ENCODE data around the gene IFI27L2. TPM values are rescaled to one million over a fixed set of nuclear protein-coding genes. Genes with fewer than 3 reads are reported as not detected.

Gene IFI27L2
- total RNA-seq, 1 donor from 2014 or later = 31.2 TPM

DNA sequence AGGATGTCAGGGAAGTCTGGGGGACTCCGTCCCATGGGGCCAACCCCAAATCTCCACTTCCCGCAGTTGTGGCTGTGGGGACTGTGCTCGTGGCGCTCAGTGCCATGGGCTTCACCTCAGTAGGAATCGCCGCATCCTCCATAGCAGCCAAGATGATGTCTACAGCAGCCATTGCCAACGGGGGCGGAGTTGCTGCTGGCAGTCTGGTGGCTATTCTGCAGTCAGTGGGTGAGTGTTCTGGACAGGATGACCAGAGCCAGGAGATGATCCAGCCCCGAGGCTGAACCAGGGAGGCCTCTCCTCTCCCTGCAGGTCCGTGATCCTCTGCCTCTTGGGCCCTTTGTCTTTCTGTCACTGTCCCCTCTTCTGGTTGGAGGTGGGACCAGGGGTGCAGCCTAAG, 27.7 kb downstream of the IFI27L2 start:
- DNase-seq (ENCODE audit: low read depth) = no peak

DNA sequence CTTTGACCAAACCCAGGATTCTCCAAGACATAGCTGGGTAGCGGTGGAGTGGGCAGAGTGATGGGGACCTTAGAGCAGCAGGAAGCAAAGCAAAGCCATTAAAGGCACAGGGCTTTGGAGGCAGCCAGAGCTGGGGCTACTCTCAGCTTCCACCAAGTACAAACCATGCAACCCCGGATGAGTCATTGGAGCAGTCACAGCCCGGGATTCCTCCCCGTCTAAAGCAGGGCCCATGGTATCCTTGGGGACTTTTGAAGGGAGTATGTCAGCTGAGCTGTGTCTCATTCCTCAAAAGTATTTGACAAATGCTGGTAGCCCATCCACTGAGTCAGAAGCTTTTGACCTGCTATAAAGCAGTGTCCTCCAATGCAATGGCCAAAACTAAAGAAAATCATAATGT, 28.6 kb downstream of the IFI27L2 start:
- DNase-seq (ENCODE audit: low read depth) = peak; percentile 74

DNA sequence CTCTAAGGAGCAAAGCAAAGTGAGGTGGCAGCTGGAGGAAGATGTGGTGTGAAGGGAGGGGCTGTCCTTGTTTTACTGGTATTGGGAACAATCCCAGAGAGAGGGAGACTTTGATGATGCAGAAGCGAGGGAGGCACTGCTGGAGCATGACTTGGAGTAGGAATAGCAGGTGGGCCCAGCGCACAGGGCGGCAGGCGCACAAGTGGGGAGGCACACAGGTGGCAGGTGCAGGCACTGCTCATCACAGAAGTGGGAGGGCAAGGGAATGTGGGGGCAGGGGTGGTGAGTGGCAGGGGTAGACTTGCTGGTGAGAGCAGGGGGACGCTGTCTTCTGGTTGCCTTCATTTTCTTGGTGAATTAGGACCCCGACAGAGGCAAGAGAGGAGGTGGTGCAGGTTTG, 30.4 kb downstream of the IFI27L2 start:
- no peak for DNase-seq (ENCODE audit: low read depth)

DNA sequence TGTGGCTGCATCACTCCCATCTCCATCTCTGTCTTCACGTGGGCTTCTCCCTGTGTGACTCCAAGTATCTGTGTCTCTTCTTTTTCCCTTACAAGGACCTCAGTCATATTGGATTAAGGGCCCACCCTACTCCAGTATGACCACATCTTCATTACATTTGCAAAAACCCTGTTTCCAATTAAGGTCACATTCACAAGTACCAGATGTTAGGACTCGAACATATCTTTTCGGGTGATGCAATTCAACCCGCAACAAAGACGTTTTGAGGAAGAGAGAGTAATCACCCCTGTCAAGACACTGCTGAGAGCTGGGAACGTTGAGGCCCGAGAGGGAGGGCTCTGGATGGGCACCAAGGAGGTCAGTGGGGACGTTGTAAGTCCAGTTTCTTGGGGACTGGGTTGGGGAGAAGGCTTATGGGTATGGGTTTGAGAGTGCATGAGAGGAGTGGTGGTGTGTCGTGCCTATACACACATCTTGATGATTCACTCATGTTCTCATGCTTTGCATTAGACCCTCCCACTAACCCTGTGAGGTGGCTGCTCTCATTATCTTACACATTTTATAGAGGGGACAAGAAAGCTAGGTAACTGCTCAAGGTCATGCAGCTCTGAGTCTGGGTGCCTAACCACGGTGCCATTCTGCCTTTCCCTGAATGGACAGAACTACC, 30.9 kb downstream of the IFI27L2 start:
- no peak for DNase-seq (ENCODE audit: low read depth)

DNA sequence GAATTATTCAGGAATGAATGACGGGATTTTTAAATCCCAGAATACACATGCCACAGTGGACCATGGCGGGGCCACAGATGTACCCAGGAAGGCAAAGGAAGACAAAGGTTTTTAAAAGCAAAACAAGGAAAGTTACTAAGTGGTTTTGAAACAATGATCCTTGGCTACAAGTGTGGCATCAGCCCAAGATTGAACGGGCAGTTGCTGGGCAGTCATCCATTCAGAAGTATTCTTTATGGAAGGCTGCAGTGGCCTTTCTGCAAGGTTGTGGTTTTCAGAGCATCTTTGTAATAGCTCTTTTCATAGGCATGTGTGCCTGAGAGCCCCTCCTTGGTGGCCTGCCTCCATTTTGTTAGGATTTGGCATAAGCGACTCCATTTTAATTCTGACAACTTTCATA, 32.3 kb downstream of the IFI27L2 start:
- DNase-seq (ENCODE audit: low read depth) = peak; percentile 78

DNA sequence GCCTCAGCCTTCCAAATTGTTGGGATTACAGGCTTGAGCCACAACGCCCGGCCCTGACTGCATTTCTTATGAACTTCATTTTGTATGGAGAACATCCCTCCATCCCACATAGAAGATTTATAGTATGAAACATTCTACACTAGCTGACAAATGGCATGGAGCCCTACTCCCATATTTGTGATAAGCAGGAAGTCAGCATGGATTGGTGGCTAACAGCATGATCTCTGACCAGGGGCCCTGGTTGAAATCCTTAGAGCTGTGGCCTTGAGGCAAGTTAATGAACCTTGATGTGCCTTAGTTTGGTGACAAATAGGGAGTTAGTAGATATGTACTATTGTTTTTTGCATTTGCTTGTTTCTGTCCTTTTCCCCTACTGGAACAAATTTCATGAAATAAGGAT, 36.0 kb downstream of the IFI27L2 start:
- DNase-seq (ENCODE audit: low read depth) = no peak

DNA sequence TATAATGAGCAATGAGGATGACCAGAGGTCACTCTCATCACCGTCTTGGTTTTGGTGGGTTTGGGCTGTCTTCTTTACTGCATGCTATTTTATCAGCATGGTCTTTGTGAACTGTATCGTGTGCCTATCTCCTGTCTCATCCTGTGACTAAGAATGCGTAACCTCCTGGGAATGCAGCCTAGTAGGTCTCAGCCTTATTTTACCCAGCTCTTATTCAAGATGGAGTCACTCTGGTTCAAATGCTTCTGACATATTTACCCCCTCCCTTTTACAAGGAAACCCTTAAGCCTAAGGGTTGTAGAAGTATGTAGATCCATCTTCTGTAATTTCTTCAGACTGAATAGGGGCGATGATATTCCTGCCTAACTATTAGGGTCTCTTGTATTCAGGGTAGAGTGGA, 39.9 kb downstream of the IFI27L2 start:
- no peak for DNase-seq (ENCODE audit: low read depth)

DNA sequence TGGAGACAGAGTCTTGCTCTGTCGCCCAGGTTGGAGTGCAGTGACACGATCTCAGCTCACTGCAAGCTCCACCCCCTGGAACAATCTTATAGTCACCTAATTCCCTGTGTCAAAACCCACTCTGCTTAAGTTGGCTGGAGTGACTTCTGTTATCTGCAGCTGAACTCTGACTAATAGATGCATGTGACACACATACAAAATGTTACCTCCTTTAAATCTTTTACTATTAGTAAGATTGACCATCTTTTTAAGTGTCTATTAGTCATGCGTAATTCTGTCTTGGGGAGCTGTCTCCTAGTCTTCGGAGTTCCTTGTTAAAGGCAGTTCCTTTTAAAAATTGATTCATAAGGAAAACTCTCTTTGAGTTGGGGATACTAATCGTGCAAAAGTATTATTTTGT, 40.9 kb downstream of the IFI27L2 start:
- DNase-seq (ENCODE audit: low read depth) = no peak

DNA sequence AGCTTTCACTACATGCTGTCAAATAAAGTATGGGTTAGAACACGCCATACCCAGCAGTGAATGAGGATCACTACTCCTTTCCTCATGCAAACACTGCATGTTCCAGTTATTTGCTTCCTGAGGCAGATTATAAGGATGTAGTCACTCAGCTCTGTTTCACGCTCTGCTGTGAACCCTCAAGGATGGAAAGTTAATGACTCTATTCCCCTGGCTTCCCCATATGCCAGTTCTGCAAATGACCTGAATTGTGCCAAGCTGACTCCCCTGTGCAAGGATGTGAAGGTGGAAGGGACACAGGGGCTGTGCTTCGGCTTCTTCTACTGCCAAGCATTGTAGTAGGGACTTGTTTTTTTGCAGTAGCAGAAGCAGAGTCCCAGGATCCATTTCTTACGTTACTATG, 41.5 kb downstream of the IFI27L2 start:
- DNase-seq (ENCODE audit: low read depth) = no peak

DNA sequence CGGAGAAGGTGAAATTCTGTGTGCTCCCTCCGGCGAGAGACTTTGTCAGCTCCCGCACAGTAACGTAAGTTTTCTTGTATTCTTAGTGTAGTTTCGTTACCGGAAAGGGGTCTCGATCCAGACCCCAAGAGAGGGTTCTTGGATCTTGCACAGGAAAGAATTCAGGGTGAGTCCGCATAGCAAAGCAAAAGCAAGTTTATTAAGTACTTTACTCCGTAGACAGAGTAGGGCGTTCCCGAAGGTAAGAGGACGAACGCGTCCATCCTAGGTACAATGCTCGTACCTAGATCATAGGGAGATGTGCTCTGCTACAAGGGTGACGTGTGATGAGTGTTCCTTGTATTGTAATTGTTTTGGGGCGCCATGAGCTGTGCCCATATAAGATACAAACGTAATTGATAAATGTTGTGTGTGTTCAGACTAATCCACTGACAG, 48.0 kb downstream of the IFI27L2 start:
- DNase-seq (ENCODE audit: low read depth) = no peak

DNA sequence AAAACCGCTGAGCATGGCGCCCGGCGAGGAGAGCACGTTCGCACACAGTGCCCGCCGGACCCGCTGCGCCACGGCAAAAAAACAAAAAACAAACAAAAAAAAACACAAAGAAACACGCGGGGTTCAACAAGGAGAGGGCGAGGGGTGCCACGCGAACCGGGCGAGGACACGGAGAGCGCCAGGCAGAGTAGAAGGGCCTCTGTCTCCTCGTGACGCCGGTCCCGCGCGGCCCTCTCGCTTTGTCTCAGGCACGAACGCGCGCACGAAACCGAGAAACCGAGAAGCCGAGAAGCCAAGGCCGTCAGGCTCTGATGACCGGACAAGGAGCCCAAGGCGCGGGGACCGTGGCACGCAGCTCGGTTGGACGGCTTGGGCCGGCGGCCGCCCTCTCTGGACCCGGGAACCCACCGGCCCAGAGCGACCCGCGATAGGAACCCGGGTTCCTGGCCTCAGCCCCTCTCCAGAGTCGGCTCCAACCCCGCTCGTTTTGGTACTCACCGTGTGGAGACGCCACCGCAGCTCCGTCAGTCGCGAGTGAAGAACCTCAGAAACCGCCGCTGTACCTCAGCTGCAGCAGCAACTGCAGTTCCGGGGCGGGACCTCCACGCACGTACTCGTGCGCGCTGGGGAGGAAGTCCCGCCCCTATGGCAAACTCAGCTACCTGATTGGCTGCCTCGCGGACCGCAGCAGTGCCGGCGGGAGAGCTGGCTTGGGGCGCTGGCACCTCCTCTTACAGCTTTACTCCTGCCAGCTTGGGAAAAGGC, 48.6 kb downstream of the IFI27L2 start, which contains the start of the genes DDX24 and IFI27L1:
DDX24 (minus strand) TSS at position 582 of the 765 bp plus-strand sequence. CDS start 1,460 bp downstream, outside the sequence.
IFI27L1 (plus strand) TSS at position 690 of the 765 bp plus-strand sequence. CDS start 15,628 bp downstream, outside the sequence.
- peak; percentile 84 for DNase-seq (ENCODE audit: low read depth)

DNA sequence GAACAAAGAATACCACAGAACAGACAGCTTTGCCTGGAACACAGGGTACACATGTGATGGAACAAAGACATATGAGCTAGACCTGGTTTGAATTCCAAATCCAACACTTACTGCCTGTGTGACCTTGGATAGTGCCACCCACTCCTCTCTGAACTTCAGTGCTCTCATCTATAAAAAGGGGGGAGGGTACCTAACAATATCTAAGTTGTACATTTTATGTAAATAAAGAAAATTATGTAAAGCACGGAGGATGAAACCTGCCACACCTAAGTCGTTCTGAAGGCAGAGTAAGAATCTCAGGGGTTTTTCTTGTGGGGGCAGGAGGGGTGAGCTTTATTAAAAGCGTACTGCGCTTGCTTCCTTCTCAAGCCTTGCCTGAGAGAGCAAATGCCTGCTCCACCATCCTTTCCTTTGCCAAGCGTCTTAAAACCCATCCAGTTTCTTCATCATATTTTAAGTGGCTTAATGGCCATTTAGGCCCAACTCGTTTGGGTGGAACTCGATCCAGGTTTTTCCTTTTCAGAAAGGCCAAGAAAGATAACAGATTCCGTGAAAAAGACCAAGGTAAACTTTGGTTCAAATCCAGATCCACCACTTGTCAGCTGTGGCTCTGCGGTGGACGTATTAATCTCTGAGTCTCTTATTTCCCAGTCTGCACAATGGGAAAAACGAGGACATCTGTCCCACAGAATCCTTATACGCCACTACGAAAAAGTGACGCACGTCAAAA, 49.3 kb downstream of the IFI27L2 start:
- DNase-seq (ENCODE audit: low read depth) = peak; percentile 8

DNA sequence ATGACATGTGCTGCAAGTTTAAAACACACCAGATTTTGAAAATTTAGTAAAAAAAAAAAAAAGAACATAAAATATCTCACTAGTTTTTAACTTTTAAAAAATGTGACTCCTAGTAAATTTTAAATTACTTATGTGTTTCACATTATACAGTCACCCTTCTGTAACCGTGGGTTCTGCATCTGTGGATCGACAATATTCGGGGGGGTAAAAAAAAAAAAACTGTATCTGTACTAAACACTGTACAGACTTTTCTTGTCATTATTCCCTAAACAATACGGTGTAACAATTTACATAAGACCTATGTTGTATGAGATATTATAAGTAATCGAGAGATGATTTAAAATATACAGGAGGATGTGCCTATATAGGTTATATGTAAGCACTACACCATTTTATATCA, 51.6 kb downstream of the IFI27L2 start:
- no peak for DNase-seq (ENCODE audit: low read depth)

Other genes with a start within 250 kb of the IFI27L2 start
- gene FAM181A, start 202.3 kb downstream of the IFI27L2 start, total RNA-seq = not detected in 2 replicates
- gene ASB2, start 153.0 kb downstream of the IFI27L2 start, total RNA-seq = 0.05 and 0.35 TPM in 2 replicates
- gene CCDC197, start 132.3 kb downstream of the IFI27L2 start, total RNA-seq = not detected in 2 replicates
- 6.4 and 14.2 TPM in 2 replicates for gene OTUB2, start 103.3 kb downstream of the IFI27L2 start, total RNA-seq
- gene DDX24, start 48.4 kb downstream of the IFI27L2 start, total RNA-seq = 114 and 161 TPM in 2 replicates
- gene IFI27L1, start 48.3 kb downstream of the IFI27L2 start, total RNA-seq = 7.5 and 15.3 TPM in 2 replicates
- 3.0 and 179 TPM in 2 replicates for gene IFI27, start 18.9 kb downstream of the IFI27L2 start, total RNA-seq
- 1.2 and 3.3 TPM in 2 replicates for gene PPP4R4, start 44.7 kb upstream of the IFI27L2 start, total RNA-seq
- gene SERPINA10, start 163.7 kb upstream of the IFI27L2 start, total RNA-seq = not detected in 2 replicates
- gene SERPINA6, start 193.7 kb upstream of the IFI27L2 start, total RNA-seq = 0.35 and 0.65 TPM in 2 replicates
- 0.10 TPM in 1 of 2 replicates, not detected in the other for gene SERPINA2, start 237.1 kb upstream of the IFI27L2 start, total RNA-seq

Measured in renal cortical epithelial cell (primary cell).